ENCODE data around the gene SLC2A14.
"Not testable (repeated sequence)": the region's sequence is repeated elsewhere in the genome, so short reads cannot be mapped to it uniquely, and the experiment has no call there.

- TF ChIP-seq CTCF (IDR thresholded peaks at IDR 0.05); POLR2AphosphoS5 (IDR thresholded peaks at IDR 0.05); EP300 (IDR thresholded peaks at IDR 0.05); POLR2A (IDR thresholded peaks at IDR 0.05; ENCODE audit: low read depth): not testable (repeated sequence)
Observed at GRCh38 chr12:7910106-7910505, 37.4 kb upstream of the SLC2A14 start.
